OCI-LY3 (cell line): ENCODE measurements around the gene TRPM1.

ENCODE experiments used
- EZH2phosphoT487 ChIP-seq: fragments of 200-600 bp; shearing (Covaris generic); IDR thresholded peaks from 2 replicates; pipeline ENCODE4 v1.6.1; 2018; ENCODE audit warnings: antibody characterized with exemption, mixed run types, low read depth
- TF ChIP-seq, protein P1 (sequence below): fragments of 200-600, 300-600 bp; sonication (generic); IDR thresholded peaks from 2 replicates; pipeline ENCODE4 v1.5.1; 2014; ENCODE audit warnings: antibody characterized with exemption, low read length, low read depth

DNA sequence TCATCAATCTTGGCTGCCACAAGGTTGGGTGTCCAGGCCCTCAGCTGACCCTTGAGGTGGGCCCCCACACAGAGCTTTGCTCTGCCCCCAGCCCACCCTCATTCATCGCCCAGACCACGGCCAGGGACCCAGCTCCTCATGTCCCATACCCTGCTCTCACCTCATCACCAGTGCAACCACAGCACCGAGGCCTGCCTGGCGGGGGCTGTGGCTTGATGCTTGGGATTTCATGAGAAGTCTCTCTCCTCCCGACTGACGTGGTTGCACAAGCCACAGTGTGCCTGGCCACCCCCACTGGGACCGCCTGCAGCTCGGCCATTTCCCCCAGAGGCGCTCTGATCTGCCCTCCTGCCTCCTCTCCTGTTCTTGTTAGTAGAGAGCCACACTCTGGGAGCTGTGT is 64.7 kb downstream of the TRPM1 start:
- TF ChIP-seq, protein P1, sequence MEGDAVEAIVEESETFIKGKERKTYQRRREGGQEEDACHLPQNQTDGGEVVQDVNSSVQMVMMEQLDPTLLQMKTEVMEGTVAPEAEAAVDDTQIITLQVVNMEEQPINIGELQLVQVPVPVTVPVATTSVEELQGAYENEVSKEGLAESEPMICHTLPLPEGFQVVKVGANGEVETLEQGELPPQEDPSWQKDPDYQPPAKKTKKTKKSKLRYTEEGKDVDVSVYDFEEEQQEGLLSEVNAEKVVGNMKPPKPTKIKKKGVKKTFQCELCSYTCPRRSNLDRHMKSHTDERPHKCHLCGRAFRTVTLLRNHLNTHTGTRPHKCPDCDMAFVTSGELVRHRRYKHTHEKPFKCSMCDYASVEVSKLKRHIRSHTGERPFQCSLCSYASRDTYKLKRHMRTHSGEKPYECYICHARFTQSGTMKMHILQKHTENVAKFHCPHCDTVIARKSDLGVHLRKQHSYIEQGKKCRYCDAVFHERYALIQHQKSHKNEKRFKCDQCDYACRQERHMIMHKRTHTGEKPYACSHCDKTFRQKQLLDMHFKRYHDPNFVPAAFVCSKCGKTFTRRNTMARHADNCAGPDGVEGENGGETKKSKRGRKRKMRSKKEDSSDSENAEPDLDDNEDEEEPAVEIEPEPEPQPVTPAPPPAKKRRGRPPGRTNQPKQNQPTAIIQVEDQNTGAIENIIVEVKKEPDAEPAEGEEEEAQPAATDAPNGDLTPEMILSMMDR = no peak
- no peak for TF ChIP-seq EZH2phosphoT487
